Coronary artery (tissue), 2 donors: ENCODE measurements around the gene BLM.

Experiments used
- DNase-seq: peaks from one replicate; pipeline ENCODE4 v3.0.0-alpha.2; 2017; ENCODE audit warnings: low spot score
- H3K27ac ChIP-seq, 2 donors: fragments of 200-600 bp; sonication (generic); one replicate each; pipeline ENCODE4 v1.5.1; 2016 to 2019
- H3K4me3 ChIP-seq: fragments of 200-600 bp; sonication (generic); 2 replicates; pipeline ENCODE4 v1.5.1; 2016; ENCODE audit warnings: mild to moderate bottlenecking, moderate library complexity
- CTCF ChIP-seq: fragments of 200-600 bp; sonication (generic); IDR thresholded peaks from one replicate; pipeline ENCODE4 v1.5.1; 2019; ENCODE audit warnings: antibody characterized with exemption

BLM gene

GRCh38 chr15:90860942-90861675, 144.0 kb downstream of the BLM start:
- H3K27ac ChIP-seq, result no peak overlapping the region
- TF ChIP-seq CTCF, result no peak
- H3K4me3 ChIP-seq, result no peak overlapping the region
- DNase-seq, result no peak

GRCh38 chr15:90862487-90862886, 145.3 kb downstream of the BLM start:
- Histone ChIP-seq H3K27ac (no peak overlapping the region), H3K4me3 (no peak overlapping the region)
- no peak for DNase-seq
- no peak for TF ChIP-seq CTCF

- peak overlapping the region in 1 of 2 donors; percentile 5 for H3K27ac ChIP-seq
- no peak overlapping the region for H3K4me3 ChIP-seq
- no peak for DNase-seq
- TF ChIP-seq CTCF, result no peak
Observed at GRCh38 chr15:90862964-90863778, 146.0 kb downstream of the BLM start.

- Histone ChIP-seq H3K27ac (peak overlapping the region in 1 of 2 donors; percentile 5), H3K4me3 (no peak overlapping the region)
- no peak for DNase-seq
- TF ChIP-seq CTCF, result no peak
Observed at GRCh38 chr15:90863987-90864386, 146.8 kb downstream of the BLM start.

- no peak for DNase-seq
- no peak for TF ChIP-seq CTCF
- Histone ChIP-seq H3K27ac (no peak overlapping the region), H3K4me3 (no peak overlapping the region)
Observed at GRCh38 chr15:90864507-90864906, 147.4 kb downstream of the BLM start.

- no peak for TF ChIP-seq CTCF
- H3K27ac ChIP-seq, result no peak overlapping the region
- H3K4me3 ChIP-seq, result no peak overlapping the region
- DNase-seq, result no peak
Observed at GRCh38 chr15:90865702-90866101, 148.6 kb downstream of the BLM start.
